Nephron progenitor cell (in vitro differentiated cells): ENCODE measurements around the gene TCP11L2.

Source experiments
- DNase-seq: peaks from one replicate; pipeline ENCODE4 v3.0.0; 2021
- H3K27ac Mint-ChIP-seq: 2 replicates; pipeline ENCODE4 v1.8.0; 2021; ENCODE audit warnings: mild to moderate bottlenecking, moderate library complexity, mixed read lengths
- H3K27me3 Mint-ChIP-seq: 2 replicates; pipeline ENCODE4 v1.8.0; 2021; ENCODE audit warnings: mild to moderate bottlenecking, low read depth, mixed read lengths; ENCODE audit not compliant: poor library complexity
- H3K36me3 Mint-ChIP-seq: 2 replicates; pipeline ENCODE4 v1.8.0; 2021; ENCODE audit warnings: low read depth, mixed read lengths
- H3K4me1 Mint-ChIP-seq: 2 replicates; pipeline ENCODE4 v1.8.0; 2021; ENCODE audit warnings: mixed read lengths
- H3K4me3 Mint-ChIP-seq: 2 replicates; pipeline ENCODE4 v1.8.0; 2021; ENCODE audit warnings: mild to moderate bottlenecking, moderate library complexity, mixed read lengths
- H3K9me3 Mint-ChIP-seq: 2 replicates; pipeline ENCODE4 v1.8.0; 2021; ENCODE audit warnings: mild to moderate bottlenecking, moderate library complexity, mixed read lengths
- CTCF ChIP-seq: fragments of 200-600 bp; sonication (generic); IDR thresholded peaks from 2 replicates; pipeline ENCODE4 v1.5.0; 2021; ENCODE audit warnings: antibody characterized with exemption

Gene TCP11L2

GRCh38 chr12:106258226-106258625 is 44.3 kb upstream of the TCP11L2 start:
- no peak for DNase-seq

GRCh38 chr12:106258935-106259334 is 43.6 kb upstream of the TCP11L2 start:
- Mint-ChIP-seq H3K27ac (no peak overlapping the region), H3K27me3 (no peaks in the 10 kb centered on the region), H3K9me3 (peaks cover 22% of the 10 kb centered on the region), H3K36me3 (peaks cover 6% of the 10 kb centered on the region), H3K4me1 (no peaks in the 10 kb centered on the region), H3K4me3 (no peak overlapping the region)
- no peak for DNase-seq
- no peak for TF ChIP-seq CTCF

More at GRCh38 chr12:106258226-106258625, 44.3 kb upstream of the TCP11L2 start:
- TF ChIP-seq CTCF, result no peak
- Mint-ChIP-seq H3K36me3 (peaks cover 6% of the 10 kb centered on the region), H3K9me3 (peaks cover 17% of the 10 kb centered on the region), H3K4me3 (no peak overlapping the region), H3K27me3 (no peaks in the 10 kb centered on the region), H3K4me1 (no peaks in the 10 kb centered on the region), H3K27ac (no peak overlapping the region)

GRCh38 chr12:106265116-106265515 is 37.4 kb upstream of the TCP11L2 start:
- TF ChIP-seq CTCF, result no peak
- Mint-ChIP-seq H3K36me3 (peaks cover 3% of the 10 kb centered on the region), H3K4me3 (no peak overlapping the region), H3K27me3 (peaks cover 3% of the 10 kb centered on the region), H3K27ac (no peak overlapping the region), H3K4me1 (no peaks in the 10 kb centered on the region), H3K9me3 (peaks cover 22% of the 10 kb centered on the region)
- no peak for DNase-seq

GRCh38 chr12:106267535-106267934 is 35.0 kb upstream of the TCP11L2 start:
- Mint-ChIP-seq H3K27me3 (peaks cover 3% of the 10 kb centered on the region), H3K36me3 (no peaks in the 10 kb centered on the region), H3K27ac (no peak overlapping the region), H3K9me3 (peaks cover 14% of the 10 kb centered on the region), H3K4me3 (no peak overlapping the region), H3K4me1 (no peaks in the 10 kb centered on the region)
- TF ChIP-seq CTCF, result no peak
- no peak for DNase-seq

GRCh38 chr12:106269150-106269771 is 33.3 kb upstream of the TCP11L2 start:
- no peak overlapping the region for H3K4me3 Mint-ChIP-seq
- peaks cover under 1% of the 10 kb centered on the region for H3K4me1 Mint-ChIP-seq
- H3K36me3 Mint-ChIP-seq, result no peaks in the 10 kb centered on the region
- TF ChIP-seq CTCF, result no peak
- no peak overlapping the region for H3K27ac Mint-ChIP-seq
- DNase-seq, result no peak
- H3K9me3 Mint-ChIP-seq, result peaks cover 6% of the 10 kb centered on the region
- peaks cover 3% of the 10 kb centered on the region for H3K27me3 Mint-ChIP-seq
